A673 (cell line): ENCODE measurements around the gene PRRT3. TPM values are rescaled to one million over a fixed set of nuclear protein-coding genes. Genes with fewer than 3 reads are reported as not detected.

Source experiments
- BruUV-seq: library from RNA; stranded (reverse); fragments of 400-500 nt; replicated peaks from 2 replicates; lab custom pipeline; 2021; lab: Mats Ljungman, UMichigan
- CTCF ChIA-PET: fragments of 300-600 bp; sonication (Branson Sonifier 250); formaldehyde crosslinking; loops from one replicate; lab custom pipeline; 2022; ENCODE audit warnings: antibody characterized with exemption; lab: Charles Lee
- POLR2A ChIA-PET: fragments of 300-600 bp; sonication (Branson Sonifier 250); formaldehyde crosslinking; loops from one replicate; lab custom pipeline; 2022; ENCODE audit warnings: antibody characterized with exemption; ENCODE audit not compliant: low non-redundant PET; lab: Charles Lee
- DNase-seq: peaks from one replicate; pipeline ENCODE4 v3.0.0-alpha.2; 2015; ENCODE audit warnings: low spot score
- H3K27ac ChIP-seq: fragments of 200-600 bp; sonication (generic); 2 replicates; pipeline ENCODE4 v1.5.1; 2016; ENCODE audit warnings: mixed run types, low read depth, mild to moderate bottlenecking, mixed read lengths, antibody characterized with exemption, low read length; ENCODE audit not compliant: poor library complexity, severe bottlenecking
- H3K27me3 ChIP-seq: fragments of 200-600 bp; sonication (generic); replicated peaks from 2 replicates; pipeline ENCODE4 v1.6.1; 2017; ENCODE audit warnings: mixed run types, low read depth, mild to moderate bottlenecking, mixed read lengths, antibody characterized with exemption, low read length; ENCODE audit not compliant: insufficient read depth, poor library complexity
- H3K36me3 ChIP-seq: fragments of 200-600 bp; sonication (generic); 2 replicates; pipeline ENCODE4 v1.6.1; 2016; ENCODE audit warnings: mixed run types, mild to moderate bottlenecking, mixed read lengths, antibody characterized with exemption, low read length; ENCODE audit not compliant: insufficient read depth, poor library complexity, severe bottlenecking
- H3K4me1 ChIP-seq: fragments of 200-600 bp; sonication (generic); 2 replicates; pipeline ENCODE4 v1.6.1; 2017; ENCODE audit warnings: mixed run types, mild to moderate bottlenecking, mixed read lengths, antibody characterized with exemption, low read length; ENCODE audit not compliant: insufficient read depth, poor library complexity, severe bottlenecking
- H3K4me3 ChIP-seq: fragments of 200-600 bp; sonication (generic); 2 replicates; pipeline ENCODE4 v1.5.1; 2016; ENCODE audit warnings: low read depth, mixed run types, mild to moderate bottlenecking, mixed read lengths, low read length; ENCODE audit not compliant: poor library complexity, severe bottlenecking
- H3K9me3 ChIP-seq: fragments of 200-600 bp; sonication (generic); 2 replicates; pipeline ENCODE4 v1.6.1; 2016; ENCODE audit warnings: mixed run types, low read depth, mild to moderate bottlenecking, mixed read lengths, antibody characterized with exemption, low read length; ENCODE audit not compliant: poor library complexity, severe bottlenecking
- EZH2 ChIP-seq: fragments of 200-600 bp; sonication (generic); IDR thresholded peaks from 2 replicates; pipeline ENCODE4 v1.6.1; 2017; ENCODE audit warnings: borderline replicate concordance, low read depth, mild to moderate bottlenecking, mixed read lengths, antibody characterized with exemption, low read length; ENCODE audit not compliant: poor library complexity, severe bottlenecking
- intact Hi-C: fragments of 100-400 bp; cut with micrococcal nuclease; formaldehyde crosslinking; loops from one replicate; pipeline ENCODE4 v1.10.0; 2022; ENCODE audit not compliant: unreplicated experiment
- total RNA-seq: library from RNA; stranded (reverse); gene quantifications from 2 replicates; pipeline ENCODE4 v1.2.3, GENCODE V29; 2021
- TF ChIP-seq, protein P1 (sequence below): fragments of 300-800, 200-600 bp; sonication (generic); conservative IDR thresholded peaks from 2 replicates; pipeline ENCODE4 v1.5.1; 2017; ENCODE audit warnings: low read depth, mild to moderate bottlenecking, antibody characterized with exemption, low read length, moderate library complexity, mixed read lengths

Gene PRRT3
- total RNA-seq, 1 experiment from 2014 or later, result 1.1 TPM

DNA sequence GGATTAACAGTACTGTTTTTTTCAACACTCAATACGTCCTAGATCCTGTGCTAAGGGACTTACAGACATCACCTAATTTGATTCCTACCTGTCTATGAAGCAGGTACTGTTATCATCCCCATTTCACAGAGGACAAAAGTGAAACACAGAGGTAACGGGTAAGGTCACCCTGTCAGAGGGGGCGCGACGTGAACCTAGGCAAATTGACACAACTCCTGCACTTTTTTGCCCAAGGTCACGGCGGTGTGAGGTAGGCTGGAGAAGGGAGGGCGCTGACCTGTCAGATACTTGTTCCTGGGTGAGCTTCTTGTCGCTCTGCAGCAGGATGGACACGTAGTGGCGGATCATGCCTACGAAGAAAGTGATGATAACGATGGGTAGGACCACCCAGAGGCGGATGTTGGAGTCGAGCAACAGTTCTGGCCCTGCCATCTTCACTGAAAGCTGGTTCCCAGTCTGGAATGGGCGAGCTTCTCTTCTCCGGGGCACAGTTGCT is 34.1 kb upstream of the PRRT3 start:
- intact Hi-C loops, result no loop called here
- Histone ChIP-seq H3K4me3 (peak overlapping the region; percentile 79), H3K27me3 (no peaks in the 10 kb centered on the region), H3K9me3 (no peaks in the 10 kb centered on the region), H3K4me1 (peaks cover 13% of the 10 kb centered on the region), H3K27ac (peak overlapping the region; percentile 79), H3K36me3 (peaks cover 6% of the 10 kb centered on the region)
- TSS peak; percentile 60 for BruUV-seq
- TF ChIP-seq, protein P1, sequence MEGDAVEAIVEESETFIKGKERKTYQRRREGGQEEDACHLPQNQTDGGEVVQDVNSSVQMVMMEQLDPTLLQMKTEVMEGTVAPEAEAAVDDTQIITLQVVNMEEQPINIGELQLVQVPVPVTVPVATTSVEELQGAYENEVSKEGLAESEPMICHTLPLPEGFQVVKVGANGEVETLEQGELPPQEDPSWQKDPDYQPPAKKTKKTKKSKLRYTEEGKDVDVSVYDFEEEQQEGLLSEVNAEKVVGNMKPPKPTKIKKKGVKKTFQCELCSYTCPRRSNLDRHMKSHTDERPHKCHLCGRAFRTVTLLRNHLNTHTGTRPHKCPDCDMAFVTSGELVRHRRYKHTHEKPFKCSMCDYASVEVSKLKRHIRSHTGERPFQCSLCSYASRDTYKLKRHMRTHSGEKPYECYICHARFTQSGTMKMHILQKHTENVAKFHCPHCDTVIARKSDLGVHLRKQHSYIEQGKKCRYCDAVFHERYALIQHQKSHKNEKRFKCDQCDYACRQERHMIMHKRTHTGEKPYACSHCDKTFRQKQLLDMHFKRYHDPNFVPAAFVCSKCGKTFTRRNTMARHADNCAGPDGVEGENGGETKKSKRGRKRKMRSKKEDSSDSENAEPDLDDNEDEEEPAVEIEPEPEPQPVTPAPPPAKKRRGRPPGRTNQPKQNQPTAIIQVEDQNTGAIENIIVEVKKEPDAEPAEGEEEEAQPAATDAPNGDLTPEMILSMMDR, result no peak
- no peak for TF ChIP-seq EZH2
- POLR2A ChIA-PET, result no interaction called here
- DNase-seq, result no peak
- CTCF ChIA-PET, result no interaction called here

DNA sequence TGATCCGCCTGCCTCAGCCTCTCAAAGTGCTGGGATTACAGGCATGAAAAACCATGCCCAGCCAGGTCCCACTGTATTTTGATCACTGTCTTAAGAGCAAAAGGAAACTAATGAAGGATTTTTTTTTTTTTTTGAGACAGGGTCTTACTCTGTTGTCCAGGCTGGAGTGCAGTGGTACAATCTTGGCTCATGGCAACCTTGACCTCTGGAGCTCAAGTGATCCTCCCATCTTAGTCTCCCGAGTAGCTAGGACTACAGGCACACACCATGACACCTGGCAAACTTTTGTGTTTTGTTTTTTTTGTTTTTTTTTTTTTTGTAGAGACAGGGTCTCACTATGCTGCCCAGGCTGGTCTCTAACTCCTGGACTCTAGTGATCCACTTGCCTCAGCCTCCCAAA is 28.0 kb upstream of the PRRT3 start:
- intact Hi-C loops, result no loop called here
- TF ChIP-seq EZH2, result no peak
- TF ChIP-seq, protein P1, result no peak
- H3K27me3 ChIP-seq, result no peaks in the 10 kb centered on the region
- no TSS peak for BruUV-seq
- H3K9me3 ChIP-seq, result no peaks in the 10 kb centered on the region
- ChIA-PET POLR2A (no interaction called here), CTCF (no interaction called here)
- no peak overlapping the region for H3K27ac ChIP-seq
- H3K36me3 ChIP-seq, result peaks cover under 1% of the 10 kb centered on the region
- peaks cover 15% of the 10 kb centered on the region for H3K4me1 ChIP-seq
- DNase-seq, result no peak
- no peak overlapping the region for H3K4me3 ChIP-seq

DNA sequence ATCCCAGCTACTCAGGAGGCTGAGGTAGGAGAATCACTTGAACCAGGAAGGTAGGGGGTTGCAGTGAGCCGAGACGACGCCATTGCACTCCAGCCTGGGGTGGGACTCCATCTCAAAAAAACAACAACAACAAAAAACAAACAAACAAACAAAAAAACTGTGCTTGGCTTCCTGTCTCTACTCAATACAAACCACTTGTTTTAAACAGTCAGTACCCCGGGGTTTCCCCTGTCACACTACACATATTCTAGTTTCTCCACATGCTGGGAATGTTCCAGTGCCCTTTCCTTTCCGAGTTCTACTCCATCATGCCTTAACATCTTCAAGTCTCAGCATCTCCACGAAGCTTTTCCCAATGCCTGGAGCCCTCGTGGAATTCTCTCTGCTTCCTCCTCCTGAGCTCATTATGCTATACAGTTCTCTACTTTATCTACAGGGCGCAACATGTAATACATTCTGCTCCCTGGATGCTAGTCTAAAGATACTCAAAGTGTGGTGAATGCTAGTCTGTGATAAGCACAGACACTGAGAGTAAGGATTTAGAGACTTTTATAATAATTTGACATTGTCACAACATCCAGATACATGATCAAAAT is 26.6 kb upstream of the PRRT3 start:
- Histone ChIP-seq H3K27me3 (no peaks in the 10 kb centered on the region), H3K36me3 (peaks cover 6% of the 10 kb centered on the region), H3K9me3 (no peaks in the 10 kb centered on the region), H3K4me3 (no peak overlapping the region), H3K27ac (no peak overlapping the region), H3K4me1 (peaks cover 13% of the 10 kb centered on the region)
- BruUV-seq, result no TSS peak
- CTCF ChIA-PET, result no interaction called here
- POLR2A ChIA-PET, result interaction anchor here (0.6 kb wide), 1 partner anchor 338 kb away, joined by 5 read pairs; no protein-coding TSS in a partner anchor
- TF ChIP-seq, protein P1, result no peak
- TF ChIP-seq EZH2, result no peak
- DNase-seq, result no peak
- intact Hi-C loops, result no loop called here
